H1 (cell line): ENCODE results near the gene IFNK. TPM values are rescaled to one million over a fixed set of nuclear protein-coding genes. Genes with fewer than 3 reads are reported as not detected.

Experiments used
- CTCF ChIA-PET: fragments of 300-600 bp; sonication (Branson Sonifier 250); formaldehyde crosslinking; loops from one replicate; lab custom pipeline; 2021; ENCODE audit not compliant: partially characterized antibody; lab: Charles Lee
- POLR2A ChIA-PET: fragments of 300-600 bp; sonication (Branson Sonifier 250); formaldehyde crosslinking; loops from one replicate; lab custom pipeline; 2021; ENCODE audit warnings: inconsistent platforms; ENCODE audit not compliant: partially characterized antibody; lab: Charles Lee
- DNase-seq, 2 experiments: peaks; one replicate each; pipeline versions ENCODE4 v3.0.0 to v3.0.0-alpha.2; 2010 to 2022; ENCODE audit warnings: low spot score in 2 of 2, low read depth in 1 of 2, mixed read lengths in 1 of 2
- FAIRE-seq: peaks from 2 replicates; lab custom pipeline; 2011; peaks lifted over from hg19 to GRCh38; lab: Jason Lieb, UNC
- H2AFZ ChIP-seq: 2 replicates; pipeline ENCODE4 v1.8.1; 2012; ENCODE audit warnings: low read length, inconsistent platforms
- H2AK5ac ChIP-seq: 2 replicates; pipeline ENCODE4 v1.6.1; 2013; ENCODE audit warnings: low read depth, low read length
- H2BK120ac ChIP-seq: replicated peaks from 2 replicates; pipeline ENCODE3; 2013; ENCODE audit warnings: low read depth, low read length, inconsistent platforms
- H2BK12ac ChIP-seq: 2 replicates; pipeline ENCODE4 v1.6.1; 2013; ENCODE audit warnings: low read depth, low read length
- H2BK15ac ChIP-seq: 2 replicates; pipeline ENCODE4 v1.6.1; 2013; ENCODE audit warnings: low read length
- H2BK20ac ChIP-seq: 2 replicates; pipeline ENCODE4 v1.6.1; 2013; ENCODE audit warnings: low read length
- H2BK5ac ChIP-seq: 2 replicates; pipeline ENCODE4 v1.6.1; 2013; ENCODE audit warnings: low read depth, low read length
- H3K14ac ChIP-seq: 2 replicates; pipeline ENCODE4 v1.6.1; 2013; ENCODE audit warnings: inconsistent platforms; ENCODE audit not compliant: insufficient read length
- H3K18ac ChIP-seq: 2 replicates; pipeline ENCODE4 v1.6.1; 2013; ENCODE audit warnings: low read length; ENCODE audit errors: extremely low read depth
- H3K23ac ChIP-seq: 2 replicates; pipeline ENCODE4 v1.6.1; 2013; ENCODE audit warnings: inconsistent platforms; ENCODE audit not compliant: insufficient read length
- H3K23me2 ChIP-seq: 2 replicates; pipeline ENCODE4 v1.6.1; 2013; ENCODE audit warnings: low read depth, low read length
- H3K27ac ChIP-seq: 2 replicates; pipeline ENCODE4 v1.6.1; 2011; ENCODE audit warnings: low read depth, low read length, inconsistent platforms
- H3K27me3 ChIP-seq, 4 experiments: replicated peaks in 1 of 4; 1 replicate in 1 of 4; 2 replicates in 3 of 4; pipeline versions ENCODE4 v1.6.1 to v1.8.1; 2011 to 2013; ENCODE audit warnings: low read length in 3 of 4, mild to moderate bottlenecking in 3 of 4, inconsistent platforms in 2 of 4, mixed read lengths in 2 of 4, moderate library complexity in 1 of 4; ENCODE audit not compliant: control insufficient read depth in 3 of 4, insufficient read depth in 3 of 4; ENCODE audit errors: extremely low read depth in 1 of 4
- H3K36me3 ChIP-seq, 4 experiments: 2 replicates each; pipeline versions ENCODE4 v1.6.1 to v1.8.1; 2011 to 2013; ENCODE audit warnings: mild to moderate bottlenecking in 4 of 4, low read length in 3 of 4, moderate library complexity in 2 of 4, control low read depth in 1 of 4, inconsistent platforms in 1 of 4; ENCODE audit not compliant: insufficient read depth in 4 of 4, control insufficient read depth in 2 of 4
- H3K4ac ChIP-seq: replicated peaks from 2 replicates; pipeline ENCODE3; 2013; ENCODE audit warnings: low read length, low read depth, mixed read lengths, inconsistent platforms; ENCODE audit not compliant: insufficient read length
- H3K4me1 ChIP-seq, 4 experiments: replicated peaks in 1 of 4; 1 replicate in 1 of 4; 2 replicates in 3 of 4; pipeline versions ENCODE4 v1.6.1 to v1.8.1; 2011 to 2013; ENCODE audit warnings: low read length in 3 of 4, inconsistent platforms in 2 of 4, mixed read lengths in 1 of 4; ENCODE audit not compliant: insufficient read depth in 4 of 4, control insufficient read depth in 3 of 4
- H3K4me2 ChIP-seq, 2 experiments: 2 replicates each; pipeline versions ENCODE4 v1.6.1 to v1.8.1; 2011 to 2013; ENCODE audit warnings: low read depth in 2 of 2, low read length in 2 of 2, control low read depth in 1 of 2, inconsistent platforms in 1 of 2, mild to moderate bottlenecking in 1 of 2; ENCODE audit not compliant: insufficient read depth in 1 of 2
- H3K4me3 ChIP-seq, 4 experiments: fragments of 200-600, 300-600 bp in 1 of 4; sonication (generic), shearing (Covaris generic), sonication (Bioruptor Twin) in 1 of 4; 2 replicates each; pipeline versions ENCODE4 v1.5.1 to v1.8.1; 2011 to 2016; ENCODE audit warnings: low read length in 4 of 4, low read depth in 3 of 4, control low read depth in 2 of 4, inconsistent platforms in 2 of 4, mild to moderate bottlenecking in 2 of 4, mixed read lengths in 1 of 4, moderate library complexity in 1 of 4; ENCODE audit not compliant: insufficient read depth in 2 of 4; ENCODE audit errors: extremely low read depth in 1 of 4
- H3K56ac ChIP-seq: replicated peaks from 2 replicates; pipeline ENCODE3; 2013; ENCODE audit warnings: low read depth, mild to moderate bottlenecking, mixed read lengths, low read length, inconsistent platforms; ENCODE audit not compliant: insufficient read length
- H3K79me1 ChIP-seq: 2 replicates; pipeline ENCODE4 v1.6.1; 2013; ENCODE audit warnings: low read depth, low read length, control low read depth
- H3K79me2 ChIP-seq, 2 experiments: 2 replicates each; pipeline versions ENCODE4 v1.6.1 to v1.8.1; 2012 to 2013; ENCODE audit warnings: low read length in 2 of 2, mild to moderate bottlenecking in 2 of 2, inconsistent platforms in 1 of 2; ENCODE audit not compliant: insufficient read depth in 2 of 2, control insufficient read depth in 1 of 2
- H3K9ac ChIP-seq, 4 experiments: replicated peaks in 1 of 4; 1 replicate in 1 of 4; 2 replicates in 3 of 4; pipeline versions ENCODE4 v1.6.1 to v1.8.1; 2011 to 2013; ENCODE audit warnings: low read depth in 3 of 4, low read length in 3 of 4, control low read depth in 2 of 4, mild to moderate bottlenecking in 2 of 4, moderate library complexity in 2 of 4, inconsistent platforms in 1 of 4; ENCODE audit errors: extremely low read depth in 1 of 4
- H3K9me3 ChIP-seq, 2 experiments: 2 replicates each; pipeline versions ENCODE4 v1.6.1 to v1.8.1; 2012 to 2013; ENCODE audit warnings: mild to moderate bottlenecking in 2 of 2, moderate library complexity in 2 of 2, control low read depth in 1 of 2, inconsistent platforms in 1 of 2, low read depth in 1 of 2, low read length in 1 of 2, mixed read lengths in 1 of 2; ENCODE audit not compliant: insufficient read depth in 2 of 2
- H4K20me1 ChIP-seq, 2 experiments: replicated peaks in 1 of 2; 2 replicates each; pipeline versions ENCODE3 to v1.8.1; 2011 to 2013; ENCODE audit warnings: inconsistent platforms in 2 of 2, low read length in 2 of 2, mild to moderate bottlenecking in 1 of 2; ENCODE audit not compliant: insufficient read depth in 2 of 2, control insufficient read depth in 1 of 2
- H4K5ac ChIP-seq: 2 replicates; pipeline ENCODE4 v1.6.1; 2013; ENCODE audit warnings: low read length, low read depth, mixed read lengths, inconsistent platforms; ENCODE audit not compliant: insufficient read length
- H4K8ac ChIP-seq: 2 replicates; pipeline ENCODE4 v1.8.0; 2013; ENCODE audit warnings: mild to moderate bottlenecking, moderate library complexity, low read length, inconsistent platforms; ENCODE audit not compliant: insufficient read depth; ENCODE audit errors: extremely low read depth
- H4K91ac ChIP-seq: replicated peaks from 2 replicates; pipeline ENCODE3; 2013; ENCODE audit warnings: low read length, mixed read lengths, inconsistent platforms; ENCODE audit not compliant: insufficient read length
- BRCA1 ChIP-seq: IDR thresholded peaks from 2 replicates; pipeline ENCODE4 v1.6.1; 2012; ENCODE audit warnings: low read depth, low read length, improper control_type of control experiment
- CBX5 ChIP-seq: fragments of 300-800, 300-1000 bp; sonication (generic); IDR thresholded peaks from 2 replicates; pipeline ENCODE4 v1.7.1; 2016; ENCODE audit warnings: antibody characterized with exemption, low read length, low read depth
- CHD2 ChIP-seq: IDR thresholded peaks from 2 replicates; pipeline ENCODE4 v1.6.1; 2012; ENCODE audit warnings: low read length, improper control_type of control experiment
- CTBP2 ChIP-seq: IDR thresholded peaks from 2 replicates; pipeline ENCODE4 v1.7.0; 2011; ENCODE audit warnings: borderline replicate concordance, mild to moderate bottlenecking, moderate library complexity, mixed read lengths, low read length; ENCODE audit not compliant: insufficient read depth, insufficient read length
- EGR1 ChIP-seq: IDR thresholded peaks from 2 replicates; pipeline ENCODE4 v1.6.1; 2011; ENCODE audit warnings: low read depth, low read length, borderline replicate concordance
- HDAC2 ChIP-seq, 2 experiments: fragments of 300-600 bp in 1 of 2; sonication (generic) in 1 of 2; IDR thresholded peaks; 2 replicates each; pipeline ENCODE4 v1.6.1; 2011 to 2012; ENCODE audit warnings: low read depth in 2 of 2, low read length in 2 of 2, mild to moderate bottlenecking in 2 of 2, moderate library complexity in 2 of 2, borderline replicate concordance in 1 of 2, inconsistent platforms in 1 of 2
- KDM4A ChIP-seq: IDR thresholded peaks from one replicate; pipeline ENCODE4 v1.7.1; 2012; ENCODE audit warnings: low read depth, mild to moderate bottlenecking, moderate library complexity, low read length, inconsistent platforms; ENCODE audit not compliant: severe bottlenecking
- RBBP5 ChIP-seq: IDR thresholded peaks from 2 replicates; pipeline ENCODE4 v1.7.1; 2012; ENCODE audit warnings: low read depth, mild to moderate bottlenecking, inconsistent platforms, low read length, moderate library complexity, borderline replicate concordance
- RFX5 ChIP-seq: IDR thresholded peaks from 2 replicates; pipeline ENCODE4 v1.6.1; 2011; ENCODE audit warnings: low read depth, low read length, improper control_type of control experiment, borderline replicate concordance
- SP2 ChIP-seq: IDR thresholded peaks from 2 replicates; pipeline ENCODE4 v1.6.1; 2012; ENCODE audit warnings: mild to moderate bottlenecking, low read length, inconsistent platforms
- SRF ChIP-seq: IDR thresholded peaks from 2 replicates; pipeline ENCODE4 v1.6.1; 2011; ENCODE audit warnings: mild to moderate bottlenecking, low read depth, low read length, moderate library complexity
- WGBS, 2 experiments: shearing (Covaris generic) in 1 of 2; methylation state at CpG; one replicate each; pipeline versions ENCODE4 v1.1.6 to v1.1.7; 2013 to 2015; ENCODE audit warnings: low lambda C conversion rate in 2 of 2, mixed read lengths in 2 of 2, inconsistent platforms in 1 of 2, low coverage in 1 of 2, missing lambda C conversion rate in 1 of 2; ENCODE audit not compliant: insufficient replicate concordance in 2 of 2, insufficient coverage in 1 of 2, insufficient read length in 1 of 2; ENCODE audit errors: extremely low coverage in 1 of 2, missing lambda C conversion rate in 1 of 2; 5-methylcytosine and 5-hydroxymethylcytosine counted together
- polyA plus RNA-seq, 7 experiments: library from polyadenylated mRNA; depleted of rRNA in 3 of 7; stranded (reverse) in 5 of 7; unstranded in 2 of 7; fragments of >200 nt in 5 of 7; fragments of 200-250 nt in 2 of 7; gene quantifications; 1 replicate in 5 of 7; 2 replicates in 1 of 7; 4 replicates in 1 of 7; pipeline versions ENCODE4 v1.2.1 to v1.2.3, GENCODE V29; 2011 to 2013; ENCODE audit warnings: missing spikeins in 2 of 7, mixed read lengths in 2 of 7
- total RNA-seq: library from RNA; stranded (reverse); fragmentation: NEBNext Ultra II Directional; extraction: Animal tissue kit (Norgen Biotek cat#: 25700); gene quantifications from 2 replicates; pipeline ENCODE4 v1.2.1, GENCODE V29; 2021
- TF ChIP-seq, protein P1 (sequence below): IDR thresholded peaks from 2 replicates; pipeline ENCODE4 v1.6.1; 2012; ENCODE audit warnings: inconsistent platforms
- TF ChIP-seq, protein P2 (sequence below): IDR thresholded peaks from 2 replicates; pipeline ENCODE4 v1.6.1; 2011; ENCODE audit warnings: low read depth, mild to moderate bottlenecking, low read length; ENCODE audit not compliant: insufficient read depth

Gene IFNK
- total and polyA plus RNA-seq, 2 of the 8 experiments (the other 6 are each of a cell fraction or from before 2014, with no cell fraction given), result not detected

DNA sequence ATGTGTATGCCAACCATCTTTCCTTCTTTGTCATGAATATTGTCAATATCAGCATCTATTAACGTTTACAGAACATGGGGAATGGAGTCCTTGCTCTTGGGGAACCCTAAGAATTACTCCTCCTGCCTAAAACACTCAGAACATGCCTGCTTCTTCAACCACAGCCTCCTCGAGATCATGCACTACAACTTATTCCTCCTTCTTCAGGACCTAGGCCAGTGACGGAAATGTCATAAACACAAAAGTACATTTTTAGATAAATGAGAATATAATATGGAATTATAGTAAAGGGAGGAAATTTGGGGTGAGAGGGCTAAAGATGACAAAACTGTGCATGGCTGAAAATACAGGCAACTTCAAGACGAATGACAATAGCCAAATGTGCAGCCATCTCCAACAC, 3.1 kb upstream of the IFNK start:
- POLR2A ChIA-PET, result no interaction called here
- Histone ChIP-seq H3K9ac (no peak overlapping the region), H3K79me1 (peaks cover 2% of the 10 kb centered on the region; the same call in 1 of the 2 replicates), H4K91ac (no peak overlapping the region), H3K4me1 (peaks cover 0 to 2% (median 0%) of the 10 kb centered on the region in 4 experiments; a peak in 1 of 7 replicates), H4K5ac (no peak overlapping the region), H2AK5ac (no peak overlapping the region), H3K14ac (no peak overlapping the region), H3K23me2 (no peaks in the 10 kb centered on the region), H3K23ac (no peak overlapping the region), H3K4me3 (no peak overlapping the region), H2BK12ac (no peak overlapping the region), H3K27ac (no peak overlapping the region), H3K4ac (no peak overlapping the region), H3K4me2 (no peak overlapping the region), H3K27me3 (no peaks in the 10 kb centered on the region), H3K56ac (no peak overlapping the region), H2BK120ac (no peak overlapping the region), H4K8ac (no peak overlapping the region), H3K79me2 (peaks cover 0 to 35% of the 10 kb centered on the region in 2 experiments; a peak in 3 of 4 replicates), H3K9me3 (no peaks in the 10 kb centered on the region), H2BK15ac (no peak overlapping the region), H2BK20ac (no peak overlapping the region), H2BK5ac (no peak overlapping the region), H3K36me3 (no peaks in the 10 kb centered on the region), H2AFZ (no peak overlapping the region), H3K18ac (no peak overlapping the region), H4K20me1 (no peaks in the 10 kb centered on the region)
- DNase-seq (no peak), FAIRE-seq (no peak)
- CTCF ChIA-PET, result interaction anchor here (0.6 to 1.6 kb wide), 3 partner anchors 9 to 691 kb away, joined by 3 to 4 read pairs (median 4); no protein-coding TSS in a partner anchor
- WGBS, 2 experiments, result 84% methylated on average over 4 of the region's 4 CpGs; no CpG with 5 or more reads in 1 of the 2 experiments
- no peak for TF ChIP-seq CTBP2
- no peak for TF ChIP-seq RFX5
- TF ChIP-seq BRCA1, result no peak
- TF ChIP-seq SRF, result no peak
- TF ChIP-seq EGR1, result no peak
- no peak for TF ChIP-seq SP2
- TF ChIP-seq, protein P1, sequence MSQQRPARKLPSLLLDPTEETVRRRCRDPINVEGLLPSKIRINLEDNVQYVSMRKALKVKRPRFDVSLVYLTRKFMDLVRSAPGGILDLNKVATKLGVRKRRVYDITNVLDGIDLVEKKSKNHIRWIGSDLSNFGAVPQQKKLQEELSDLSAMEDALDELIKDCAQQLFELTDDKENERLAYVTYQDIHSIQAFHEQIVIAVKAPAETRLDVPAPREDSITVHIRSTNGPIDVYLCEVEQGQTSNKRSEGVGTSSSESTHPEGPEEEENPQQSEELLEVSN, result no peak
- no peak for TF ChIP-seq CHD2
- TF ChIP-seq HDAC2 (IDR thresholded peaks at IDR 0.05; ENCODE audit: borderline replicate concordance in 1 of 2, low read depth in 2 of 2, low read length in 2 of 2), result no peak
- TF ChIP-seq CBX5, result no peak
- no peak for TF ChIP-seq RBBP5
- no peak for TF ChIP-seq KDM4A
- TF ChIP-seq, protein P2, sequence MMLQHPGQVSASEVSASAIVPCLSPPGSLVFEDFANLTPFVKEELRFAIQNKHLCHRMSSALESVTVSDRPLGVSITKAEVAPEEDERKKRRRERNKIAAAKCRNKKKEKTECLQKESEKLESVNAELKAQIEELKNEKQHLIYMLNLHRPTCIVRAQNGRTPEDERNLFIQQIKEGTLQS, result no peak
